ENCODE measurements around the gene ATP8A1.

The ATP8A1 gene

DNA sequence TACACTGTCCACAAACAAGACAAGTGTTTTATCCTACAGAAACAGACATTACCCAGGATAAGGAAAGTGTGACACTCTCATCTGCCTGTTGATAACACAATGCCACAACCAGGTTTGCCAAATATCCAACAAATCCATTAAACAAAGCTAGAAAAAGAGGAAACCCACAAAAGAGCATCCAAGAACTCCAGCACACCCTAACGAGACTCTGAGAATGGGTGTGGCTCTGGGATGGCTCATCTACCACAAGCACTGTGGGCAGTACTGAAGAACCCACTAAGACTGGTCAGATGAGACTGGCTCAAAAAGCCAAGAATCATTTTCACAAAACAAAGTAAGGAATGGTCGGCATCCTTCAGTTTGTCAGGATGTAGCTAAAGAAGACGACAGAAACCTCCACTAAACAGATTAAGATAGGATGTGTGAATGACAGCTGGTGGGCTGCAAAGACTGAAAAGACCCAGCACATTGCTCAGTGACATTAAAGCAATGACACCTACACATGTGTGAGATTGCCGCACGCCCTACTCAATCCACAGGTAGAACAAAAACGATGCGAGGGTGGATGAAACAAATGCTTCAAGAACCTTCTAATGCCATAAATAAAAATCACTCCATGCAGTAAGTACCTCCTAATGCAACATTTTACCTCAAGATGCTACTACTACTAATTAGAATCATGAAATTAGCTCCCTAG is 14.7 kb downstream of the ATP8A1 start:
- Mint-ChIP-seq H3K4me3 (peak overlapping the region; percentile 26 to 52), H3K27ac (peak overlapping the region; percentile 74)

DNA sequence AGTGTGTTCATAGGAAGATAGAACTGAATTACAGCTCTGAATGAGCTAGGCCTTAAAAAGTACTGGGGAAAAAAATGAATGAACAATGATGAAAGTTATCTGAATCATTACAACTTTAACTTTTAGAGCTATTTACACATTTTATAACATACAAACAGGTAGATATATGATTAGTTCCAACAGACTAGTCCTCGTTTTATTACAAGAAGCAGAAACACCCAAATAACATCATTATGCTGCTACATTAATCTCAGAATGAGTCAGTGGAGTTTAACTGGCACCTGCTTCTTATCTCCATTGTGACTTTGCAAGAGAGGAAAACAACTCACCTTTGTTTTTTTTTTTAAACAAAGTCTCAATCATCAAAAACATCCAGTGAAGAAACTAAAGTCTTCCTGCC is 15.2 kb downstream of the ATP8A1 start:
- Mint-ChIP-seq H3K4me3 (peak overlapping the region; percentile 26 to 52), H3K9me3 (no peaks in the 10 kb centered on the region), H3K27ac (peak overlapping the region; percentile 74), H3K27me3 (no peaks in the 10 kb centered on the region), H3K4me1 (peaks cover 64 to 93% of the 10 kb centered on the region in 2 donors), H3K36me3 (peaks cover 0 to 8% of the 10 kb centered on the region in 2 donors)
- no peak for DNase-seq
- no peak for ATAC-seq (replicated peaks)

More for the DNA sequence above, 14.7 kb downstream of the ATP8A1 start:
- no peak for DNase-seq
- Mint-ChIP-seq H3K9me3 (no peaks in the 10 kb centered on the region), H3K27me3 (no peaks in the 10 kb centered on the region), H3K4me1 (peaks cover 59 to 87% of the 10 kb centered on the region in 2 donors), H3K36me3 (peaks cover 0 to 5% of the 10 kb centered on the region in 2 donors)
- no peak for ATAC-seq (replicated peaks)

DNA sequence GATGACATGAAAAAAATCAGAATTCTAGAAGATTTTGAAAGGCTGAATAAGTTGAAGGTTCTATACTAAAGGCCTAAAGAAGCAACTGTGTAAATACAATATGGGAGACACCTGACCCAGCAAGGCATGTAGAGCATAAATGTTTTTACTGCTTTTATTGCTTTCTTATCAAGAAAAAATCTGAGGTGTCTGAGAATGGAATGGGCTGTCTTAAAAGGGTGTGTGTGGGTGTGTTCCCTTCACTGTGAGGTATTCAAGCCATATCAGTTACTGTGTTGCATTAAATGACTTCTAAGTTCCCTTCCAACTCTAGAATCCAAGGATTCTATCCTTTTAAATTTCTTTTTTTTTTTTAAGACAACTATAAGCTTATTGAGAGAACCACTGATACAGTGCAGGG is 15.7 kb downstream of the ATP8A1 start:
- Mint-ChIP-seq H3K4me1 (peaks cover 67 to 94% of the 10 kb centered on the region in 2 donors), H3K4me3 (peak overlapping the region in 1 of 2 donors; percentile 17), H3K36me3 (peaks cover 0 to 7% of the 10 kb centered on the region in 2 donors), H3K9me3 (no peaks in the 10 kb centered on the region), H3K27ac (peak overlapping the region; percentile 90), H3K27me3 (no peaks in the 10 kb centered on the region)
- DNase-seq (no peak), ATAC-seq (replicated peaks) (no peak)

DNA sequence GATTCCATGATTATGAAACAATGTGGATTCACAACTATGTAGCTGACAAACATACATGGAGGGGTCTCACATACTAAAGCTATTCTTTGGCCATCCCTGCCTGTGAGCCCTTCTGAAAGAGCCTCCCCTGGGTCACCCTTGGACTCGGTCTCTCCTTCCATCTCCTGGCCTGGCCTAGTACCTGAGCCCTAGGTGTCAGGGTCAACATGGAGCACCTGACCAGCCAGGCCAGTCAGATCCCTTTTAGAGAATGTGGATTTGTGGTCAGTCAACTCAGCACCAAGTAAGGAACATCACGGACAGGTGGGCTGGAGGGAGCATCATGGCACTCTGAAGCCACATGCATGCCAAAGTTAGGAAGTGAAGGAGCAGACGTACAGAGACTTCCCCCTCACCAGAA is 16.3 kb downstream of the ATP8A1 start:
- ATAC-seq (replicated peaks) = no peak
- Mint-ChIP-seq H3K4me1 (peaks cover 67 to 94% of the 10 kb centered on the region in 2 donors), H3K27ac (peak overlapping the region; percentile 90), H3K36me3 (peaks cover 0 to 5% of the 10 kb centered on the region in 2 donors), H3K4me3 (peak overlapping the region; percentile 30 to 32), H3K27me3 (no peaks in the 10 kb centered on the region), H3K9me3 (no peaks in the 10 kb centered on the region)
- DNase-seq = no peak

DNA sequence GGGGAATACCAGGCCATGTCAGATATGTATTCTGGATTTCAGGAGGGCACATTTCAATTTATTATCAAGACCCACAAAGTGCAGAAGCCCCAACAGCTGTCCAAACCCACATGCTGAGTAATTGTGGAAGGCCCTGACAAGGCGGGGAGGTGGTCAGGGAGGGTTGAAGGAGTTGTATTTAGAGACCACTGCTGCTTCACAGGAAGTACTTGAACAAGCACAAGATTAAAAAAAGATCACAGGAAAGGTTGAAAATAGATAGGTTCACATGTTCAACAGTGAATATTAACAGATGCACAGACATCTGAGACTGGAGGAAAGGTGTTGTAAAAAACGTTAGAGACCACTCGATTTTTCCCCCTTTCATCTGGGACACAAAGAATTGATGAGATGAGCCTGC is 17.9 kb downstream of the ATP8A1 start:
- Mint-ChIP-seq H3K4me1 (peaks cover 60 to 87% of the 10 kb centered on the region in 2 donors), H3K4me3 (peak overlapping the region; percentile 64 to 71), H3K27me3 (no peaks in the 10 kb centered on the region), H3K27ac (peak overlapping the region; percentile 91), H3K9me3 (no peaks in the 10 kb centered on the region), H3K36me3 (peaks cover 0 to 5% of the 10 kb centered on the region in 2 donors)
- ATAC-seq (replicated peaks) (peak; percentile 70 to 71), DNase-seq (peak; percentile 61)

DNA sequence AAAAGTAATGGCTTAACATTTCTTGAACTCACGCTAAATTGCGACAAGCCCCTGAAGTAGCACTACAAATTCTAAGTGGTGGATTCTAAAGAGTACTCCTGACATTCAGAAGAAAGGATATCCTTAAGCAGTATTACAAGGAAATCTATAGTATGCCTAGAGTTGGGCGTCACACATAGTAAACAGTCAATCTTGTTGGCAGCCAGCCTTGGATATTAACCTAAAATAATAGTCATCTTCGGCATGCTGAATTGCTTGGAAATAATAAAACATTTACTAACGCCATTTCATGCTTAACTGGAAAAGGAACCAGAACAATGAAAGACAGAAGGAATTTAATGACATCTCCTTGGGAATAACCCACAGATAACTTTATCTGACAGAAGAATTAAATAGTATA is 18.6 kb downstream of the ATP8A1 start:
- peak overlapping the region; percentile 20 for H3K27ac Mint-ChIP-seq
- peak overlapping the region; percentile 43 to 64 for H3K4me3 Mint-ChIP-seq
- ATAC-seq (replicated peaks) = no peak
- H3K36me3 Mint-ChIP-seq = peaks cover 0 to 5% of the 10 kb centered on the region in 2 donors
- H3K4me1 Mint-ChIP-seq = peaks cover 58 to 87% of the 10 kb centered on the region in 2 donors
- no peaks in the 10 kb centered on the region for H3K27me3 Mint-ChIP-seq
- no peaks in the 10 kb centered on the region for H3K9me3 Mint-ChIP-seq
- no peak for DNase-seq

DNA sequence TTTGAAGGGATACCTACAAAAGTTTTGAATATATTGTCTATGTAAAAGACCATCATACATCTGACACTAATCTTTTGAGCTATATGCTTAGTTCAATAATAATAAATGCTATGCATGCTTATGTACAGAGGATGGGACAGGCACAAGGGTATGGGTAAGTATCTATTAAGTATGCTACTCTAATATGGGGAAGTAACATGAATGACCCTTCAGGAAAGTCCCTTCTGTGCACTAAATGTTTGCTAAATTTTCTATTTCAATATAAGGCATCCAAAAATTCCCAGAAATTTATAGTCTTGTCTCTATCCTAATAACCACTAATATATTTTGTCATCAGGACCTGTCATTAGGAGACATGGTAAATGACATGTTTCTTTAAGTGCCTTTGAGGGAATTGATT is 19.0 kb downstream of the ATP8A1 start:
- Mint-ChIP-seq H3K4me1 (peaks cover 60 to 87% of the 10 kb centered on the region in 2 donors), H3K36me3 (peaks cover 0 to 5% of the 10 kb centered on the region in 2 donors), H3K27ac (peak overlapping the region; percentile 47), H3K27me3 (no peaks in the 10 kb centered on the region), H3K4me3 (peak overlapping the region in 1 of 2 donors; percentile 43), H3K9me3 (no peaks in the 10 kb centered on the region)
- peak; percentile 47 to 57 for ATAC-seq (replicated peaks)
- DNase-seq = no peak

DNA sequence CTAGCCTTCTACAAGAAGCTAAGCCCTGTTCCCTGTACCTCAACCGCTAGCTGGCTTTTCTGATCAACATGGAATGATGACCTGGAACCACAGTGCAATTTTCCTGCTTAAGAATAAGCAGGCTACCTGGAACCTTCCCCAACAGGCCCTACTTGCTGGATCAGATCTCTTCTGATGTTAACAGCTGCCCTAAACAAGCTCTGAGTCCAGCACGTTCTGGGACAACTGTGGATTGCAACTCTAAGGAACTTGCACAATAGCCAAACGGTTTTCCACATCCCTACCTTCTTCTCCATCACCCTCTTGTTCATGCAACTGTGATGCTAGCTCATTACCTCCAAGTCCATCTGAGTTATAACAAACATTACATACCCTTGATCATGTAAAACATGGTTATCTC is 19.8 kb downstream of the ATP8A1 start:
- peaks cover 0 to 5% of the 10 kb centered on the region in 2 donors for H3K36me3 Mint-ChIP-seq
- H3K9me3 Mint-ChIP-seq = no peaks in the 10 kb centered on the region
- ATAC-seq (replicated peaks) (no peak), DNase-seq (no peak)
- no peak overlapping the region for H3K4me3 Mint-ChIP-seq
- H3K27me3 Mint-ChIP-seq = no peaks in the 10 kb centered on the region
- peaks cover 55 to 83% of the 10 kb centered on the region in 2 donors for H3K4me1 Mint-ChIP-seq
- peak overlapping the region; percentile 11 for H3K27ac Mint-ChIP-seq

DNA sequence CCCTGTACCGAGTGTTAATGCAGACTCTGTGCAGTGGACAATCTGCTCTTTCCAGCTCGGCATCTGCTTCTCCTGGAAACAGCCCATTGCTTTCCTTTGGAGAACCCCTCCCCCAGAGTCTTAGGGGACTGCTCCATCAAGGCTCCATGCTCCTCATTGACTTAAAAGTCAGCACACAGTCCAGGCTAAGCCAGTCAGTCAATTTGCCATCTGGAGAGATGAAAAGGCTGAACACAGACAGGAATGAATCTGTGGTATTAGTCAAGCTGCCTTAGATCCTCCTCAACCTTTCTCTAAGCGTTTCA is 20.3 kb downstream of the ATP8A1 start:
- DNase-seq (no peak), ATAC-seq (replicated peaks) (no peak)
- H3K36me3 Mint-ChIP-seq = peaks cover 1 to 8% of the 10 kb centered on the region in 2 donors
- H3K4me3 Mint-ChIP-seq = peak overlapping the region; percentile 3 to 25
- H3K9me3 Mint-ChIP-seq = peaks cover 0 to 3% of the 10 kb centered on the region in 2 donors
- H3K27ac Mint-ChIP-seq = peak overlapping the region; percentile 67
- no peaks in the 10 kb centered on the region for H3K27me3 Mint-ChIP-seq
- H3K4me1 Mint-ChIP-seq = peaks cover 52 to 83% of the 10 kb centered on the region in 2 donors

DNA sequence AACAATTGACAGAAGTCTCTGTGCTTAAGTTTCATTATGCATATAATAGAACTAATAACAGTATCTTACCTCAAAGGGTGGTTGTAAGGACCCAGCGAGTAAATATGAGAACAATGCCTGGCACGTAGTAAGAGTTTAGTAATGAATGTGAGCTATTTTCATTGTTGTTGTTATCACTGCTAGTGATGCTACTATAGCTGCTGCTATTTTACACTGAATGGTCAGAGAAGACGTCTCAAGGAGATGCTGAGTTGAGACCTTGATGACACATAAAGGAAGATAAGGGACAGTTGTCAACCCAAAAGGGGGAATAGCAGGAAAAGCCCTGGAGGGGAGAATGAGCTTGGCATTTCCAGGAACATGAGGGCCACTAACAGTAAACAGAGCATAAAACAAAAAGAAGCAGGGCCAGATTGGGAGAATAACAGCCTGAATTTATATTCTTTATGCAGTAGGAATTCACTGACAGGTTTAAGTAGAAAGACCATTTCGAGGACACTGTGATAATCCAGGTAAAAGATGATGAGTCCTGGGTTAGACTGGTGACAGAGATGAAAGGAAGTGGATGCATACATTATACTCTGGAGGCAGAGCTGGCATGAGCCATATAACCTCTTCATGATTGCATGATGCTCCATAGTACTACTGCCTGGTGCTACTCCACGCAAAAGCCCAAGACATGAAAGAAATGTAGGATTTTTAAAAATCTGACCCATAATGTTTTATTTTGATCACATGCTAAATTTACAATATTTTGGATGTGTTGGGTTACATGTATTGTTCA is 23.1 kb downstream of the ATP8A1 start:
- DNase-seq (no peak), ATAC-seq (replicated peaks) (peak; percentile 58 to 71)
- Mint-ChIP-seq H3K27ac (peak overlapping the region; percentile 92), H3K4me1 (peaks cover 41 to 72% of the 10 kb centered on the region in 2 donors), H3K27me3 (no peaks in the 10 kb centered on the region), H3K36me3 (peaks cover 3 to 10% of the 10 kb centered on the region in 2 donors), H3K9me3 (peaks cover 0 to 4% of the 10 kb centered on the region in 2 donors), H3K4me3 (peak overlapping the region in 1 of 2 donors; percentile 15)

DNA sequence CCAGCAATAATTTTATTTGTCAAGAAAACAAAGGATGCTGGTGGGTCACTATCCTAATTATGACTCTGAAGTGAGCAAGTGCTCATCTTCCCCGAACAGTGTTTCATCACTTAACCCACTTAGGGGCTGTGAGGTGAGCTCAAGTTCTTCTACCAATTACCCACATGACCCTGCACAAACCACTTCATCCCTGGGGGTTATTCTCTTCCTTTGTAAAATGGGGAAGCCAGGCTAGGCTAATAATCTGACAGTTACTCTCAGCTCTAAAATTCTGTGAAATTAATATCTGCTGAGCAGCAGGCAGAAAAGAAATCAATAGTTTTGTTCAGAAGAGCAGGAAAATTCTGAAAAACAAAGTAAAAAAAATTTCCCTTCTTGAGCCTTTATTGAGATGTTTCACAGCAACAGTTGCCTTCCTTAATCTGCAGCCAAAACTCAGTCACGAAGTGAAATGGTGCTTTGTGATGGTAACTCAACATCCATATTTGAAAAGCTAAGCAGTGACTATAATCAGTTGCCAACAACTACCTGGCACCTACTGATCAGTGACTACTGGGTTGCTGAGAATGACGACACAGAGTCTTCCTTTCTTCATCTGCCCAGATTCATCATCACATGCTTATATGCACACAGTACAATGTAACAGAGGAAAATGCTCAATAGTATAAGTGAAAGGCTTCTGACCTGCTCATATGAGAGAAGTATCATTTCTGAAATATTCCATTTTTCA is 24.1 kb downstream of the ATP8A1 start:
- peaks cover 47 to 72% of the 10 kb centered on the region in 2 donors for H3K4me1 Mint-ChIP-seq
- peaks cover 3 to 10% of the 10 kb centered on the region in 2 donors for H3K36me3 Mint-ChIP-seq
- H3K27me3 Mint-ChIP-seq = no peaks in the 10 kb centered on the region
- ATAC-seq (replicated peaks) (peak in 1 of 2 donors; percentile 18), DNase-seq (no peak)
- H3K9me3 Mint-ChIP-seq = peaks cover 0 to 6% of the 10 kb centered on the region in 2 donors
- H3K27ac Mint-ChIP-seq = peak overlapping the region; percentile 92
- peak overlapping the region; percentile 25 to 44 for H3K4me3 Mint-ChIP-seq

DNA sequence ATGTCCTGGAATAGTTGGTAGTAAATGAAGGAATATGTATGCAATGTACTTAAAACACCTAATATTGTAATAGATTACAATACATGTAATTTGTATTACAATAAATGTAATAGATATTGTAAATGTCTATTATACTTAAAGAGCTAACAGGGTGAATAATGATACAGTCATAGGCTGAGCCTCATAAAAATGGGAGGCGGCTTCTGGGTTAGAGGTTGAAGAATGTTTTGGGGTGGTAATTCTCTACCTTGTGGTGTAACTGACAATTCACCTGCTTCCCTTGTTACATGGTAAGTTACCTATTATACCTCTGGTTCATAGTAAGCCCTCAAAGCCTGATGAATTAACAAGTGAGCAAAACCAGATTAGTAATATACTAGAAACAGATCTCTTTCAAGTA is 26.0 kb downstream of the ATP8A1 start:
- no peaks in the 10 kb centered on the region for H3K27me3 Mint-ChIP-seq
- DNase-seq (no peak), ATAC-seq (replicated peaks) (no peak)
- peaks cover 0 to 6% of the 10 kb centered on the region in 2 donors for H3K9me3 Mint-ChIP-seq
- peaks cover 43 to 72% of the 10 kb centered on the region in 2 donors for H3K4me1 Mint-ChIP-seq
- H3K4me3 Mint-ChIP-seq = no peak overlapping the region
- no peak overlapping the region for H3K27ac Mint-ChIP-seq
- peaks cover 5% of the 10 kb centered on the region in 2 donors for H3K36me3 Mint-ChIP-seq

DNA sequence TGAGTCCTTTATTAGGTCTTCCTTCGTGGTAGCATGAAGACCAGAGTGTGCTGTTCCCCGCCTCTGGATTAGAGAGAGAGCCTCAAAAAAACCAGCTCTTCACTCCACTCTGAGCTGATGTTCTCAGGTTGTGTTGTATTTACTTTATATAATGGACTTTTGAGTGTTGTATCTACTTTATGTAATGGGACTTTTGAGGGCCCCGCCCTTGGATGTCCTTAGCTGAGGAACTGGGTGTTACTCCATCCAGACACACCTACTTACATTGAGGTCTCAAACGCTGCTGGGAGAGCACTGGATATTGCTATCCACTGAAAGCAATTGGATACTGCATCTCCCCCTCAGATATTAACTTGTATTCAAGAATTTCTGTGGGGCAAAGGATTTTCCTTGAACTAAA is 28.2 kb downstream of the ATP8A1 start:
- peaks cover 5 to 6% of the 10 kb centered on the region in 2 donors for H3K36me3 Mint-ChIP-seq
- DNase-seq (no peak), ATAC-seq (replicated peaks) (no peak)
- peak overlapping the region in 1 of 2 donors; percentile 67 for H3K4me3 Mint-ChIP-seq
- H3K27ac Mint-ChIP-seq = peak overlapping the region; percentile 86
- peaks cover 41 to 70% of the 10 kb centered on the region in 2 donors for H3K4me1 Mint-ChIP-seq
- H3K9me3 Mint-ChIP-seq = peaks cover 0 to 6% of the 10 kb centered on the region in 2 donors
- H3K27me3 Mint-ChIP-seq = no peaks in the 10 kb centered on the region
